Esophagus squamous epithelium (tissue), 5 donors: Measurements from ENCODE around the gene IL1A. TPM values are rescaled to one million over a fixed set of nuclear protein-coding genes. Genes with fewer than 3 reads are reported as not detected.

Experiments
- DNase-seq: peaks from one replicate; lab custom pipeline; 2025; lab: John Stamatoyannopoulos, UW
- H3K27ac ChIP-seq, 4 donors: fragments of 200-600 bp; sonication (generic); one replicate each; pipeline ENCODE4 v1.5.1; 2016 to 2019; ENCODE audit warnings: mild to moderate bottlenecking in 1 of 4
- H3K27me3 ChIP-seq, 4 donors: fragments of 200-600 bp; sonication (generic); 1 replicate in 3 of 4; 2 replicates in 1 of 4; pipeline versions ENCODE4 v1.5.1 to v1.6.0; 2017 to 2021; ENCODE audit warnings: antibody characterized with exemption in 1 of 4
- H3K36me3 ChIP-seq, 3 donors: fragments of 200-600 bp; sonication (generic); one replicate each; pipeline ENCODE4 v1.5.1; 2016 to 2019
- H3K4me1 ChIP-seq, 3 donors: fragments of 200-600 bp; sonication (generic); one replicate each; pipeline ENCODE4 v1.5.1; 2017 to 2019
- H3K4me3 ChIP-seq, 4 donors: fragments of 200-600 bp; sonication (generic); 1 replicate in 3 of 4; 2 replicates in 1 of 4; pipeline ENCODE4 v1.5.1; 2016 to 2019; ENCODE audit warnings: mild to moderate bottlenecking in 2 of 4, moderate library complexity in 1 of 4
- H3K9me3 ChIP-seq, 3 donors: fragments of 200-600 bp; sonication (generic); one replicate each; pipeline ENCODE4 v1.5.1; 2016 to 2019
- POLR2A ChIP-seq, 4 donors: fragments of 450-650 bp; IDR thresholded peaks; one replicate each; pipeline ENCODE4 v1.6.1; 2017; ENCODE audit warnings: antibody characterized with exemption in 4 of 4, mild to moderate bottlenecking in 4 of 4, moderate library complexity in 3 of 4
- WGBS, 2 donors: methylation state at CpG; one replicate each; pipeline ENCODE4 v1.1.5; 2018; 5-methylcytosine and 5-hydroxymethylcytosine counted together
- intact Hi-C: fragments of 100-400 bp; cut with DNase I; formaldehyde crosslinking; loops from one replicate; pipeline ENCODE4 v1.15.0; 2022
- total RNA-seq, 4 donors: library from RNA; depleted of rRNA; stranded (reverse); fragments of >200 nt; gene quantifications; one replicate each; pipeline ENCODE4 v1.1.0, GENCODE V29; 2016
- TF ChIP-seq, protein P1 (sequence below), 6 experiments: fragments of 450-650 bp in 4 of 6; fragments of 200-600 bp in 2 of 6; sonication (generic) in 2 of 6; IDR thresholded peaks; one replicate each; pipeline ENCODE4 v1.5.1; 2016 to 2019; ENCODE audit warnings: antibody characterized with exemption in 6 of 6, mild to moderate bottlenecking in 4 of 6, moderate library complexity in 4 of 6
- donor health status: DM: yes; HTN: yes; CAD: no.

Gene IL1A
- total RNA-seq, 4 donors from 2014 or later = 0.53 to 37.4 (median 4.3) TPM

DNA sequence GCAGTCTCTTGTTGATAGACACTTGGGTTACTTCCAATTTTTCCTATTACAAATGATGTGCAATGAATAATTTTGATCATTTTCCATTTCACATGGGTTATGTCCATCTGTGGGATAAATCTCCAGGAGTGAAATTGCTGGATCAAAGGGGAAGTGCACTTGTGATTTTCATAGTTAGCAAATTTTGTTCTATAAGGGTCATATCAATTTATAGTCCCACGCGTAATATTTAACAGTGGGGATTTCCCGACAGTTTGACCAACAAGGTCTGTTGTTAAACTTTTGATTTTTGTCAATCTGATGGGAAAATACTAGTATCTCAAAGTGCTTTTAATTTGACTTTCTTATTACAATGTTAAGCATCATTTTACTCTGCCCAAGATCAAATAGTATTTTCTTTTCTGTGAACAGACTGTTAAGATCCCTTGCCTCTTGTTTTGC is 44.0 kb upstream of the IL1A start:
- DNase-seq = no peak
- 85 to 94% methylated on average over 3 of the region's 3 CpGs for WGBS, 2 donors
- intact Hi-C loops = no loop called here

DNA sequence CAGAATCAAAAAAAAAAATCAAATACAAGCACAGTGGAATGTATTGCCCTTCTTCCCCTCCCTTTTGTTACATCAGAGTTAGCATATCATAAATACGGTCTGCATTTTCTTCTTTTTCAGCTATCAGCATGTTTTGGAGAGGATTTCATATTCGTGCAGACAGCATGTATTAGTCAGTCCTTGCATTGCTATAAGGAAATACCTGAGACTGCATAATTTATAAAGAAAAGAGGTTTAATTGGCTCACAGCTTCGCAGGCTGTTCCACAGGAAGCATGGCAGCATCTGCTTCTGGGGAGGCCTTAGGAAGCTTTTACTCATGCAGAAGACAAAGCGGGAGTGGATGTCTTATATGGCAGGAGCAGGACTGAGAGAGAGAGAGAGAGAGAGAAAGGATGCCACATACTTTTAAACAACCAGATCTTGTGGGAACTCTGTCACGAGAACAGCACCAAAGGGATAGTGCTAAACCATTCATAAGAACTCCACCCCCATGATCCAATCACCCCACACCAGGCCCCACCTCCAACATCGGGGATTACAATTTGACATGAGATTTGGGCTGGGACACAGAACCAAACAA is 43.4 kb upstream of the IL1A start:
- intact Hi-C loops = no loop called here
- H3K9me3 ChIP-seq = no peaks in the 10 kb centered on the region
- no peaks in the 10 kb centered on the region for H3K36me3 ChIP-seq
- TF ChIP-seq POLR2A (IDR thresholded peaks at IDR 0.05) = no peak
- TF ChIP-seq, protein P1, sequence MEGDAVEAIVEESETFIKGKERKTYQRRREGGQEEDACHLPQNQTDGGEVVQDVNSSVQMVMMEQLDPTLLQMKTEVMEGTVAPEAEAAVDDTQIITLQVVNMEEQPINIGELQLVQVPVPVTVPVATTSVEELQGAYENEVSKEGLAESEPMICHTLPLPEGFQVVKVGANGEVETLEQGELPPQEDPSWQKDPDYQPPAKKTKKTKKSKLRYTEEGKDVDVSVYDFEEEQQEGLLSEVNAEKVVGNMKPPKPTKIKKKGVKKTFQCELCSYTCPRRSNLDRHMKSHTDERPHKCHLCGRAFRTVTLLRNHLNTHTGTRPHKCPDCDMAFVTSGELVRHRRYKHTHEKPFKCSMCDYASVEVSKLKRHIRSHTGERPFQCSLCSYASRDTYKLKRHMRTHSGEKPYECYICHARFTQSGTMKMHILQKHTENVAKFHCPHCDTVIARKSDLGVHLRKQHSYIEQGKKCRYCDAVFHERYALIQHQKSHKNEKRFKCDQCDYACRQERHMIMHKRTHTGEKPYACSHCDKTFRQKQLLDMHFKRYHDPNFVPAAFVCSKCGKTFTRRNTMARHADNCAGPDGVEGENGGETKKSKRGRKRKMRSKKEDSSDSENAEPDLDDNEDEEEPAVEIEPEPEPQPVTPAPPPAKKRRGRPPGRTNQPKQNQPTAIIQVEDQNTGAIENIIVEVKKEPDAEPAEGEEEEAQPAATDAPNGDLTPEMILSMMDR (IDR thresholded peaks at IDR 0.05) = no peak
- DNase-seq = no peak
- H3K4me3 ChIP-seq = no peak overlapping the region
- no peaks in the 10 kb centered on the region for H3K27me3 ChIP-seq
- 71 to 72% methylated on average over 6 of the region's 6 CpGs for WGBS, 2 donors
- no peak overlapping the region for H3K27ac ChIP-seq
- H3K4me1 ChIP-seq = peaks cover 0 to 8% (median 4%) of the 10 kb centered on the region in 3 donors

More for the DNA sequence above, 44.0 kb upstream of the IL1A start:
- no peaks in the 10 kb centered on the region for H3K9me3 ChIP-seq
- peaks cover 0 to 11% (median 4%) of the 10 kb centered on the region in 3 donors for H3K4me1 ChIP-seq
- no peak for TF ChIP-seq POLR2A (IDR thresholded peaks at IDR 0.05)
- TF ChIP-seq, protein P1 (IDR thresholded peaks at IDR 0.05) = no peak
- H3K36me3 ChIP-seq = no peaks in the 10 kb centered on the region
- no peak overlapping the region for H3K27ac ChIP-seq
- no peaks in the 10 kb centered on the region for H3K27me3 ChIP-seq
- no peak overlapping the region for H3K4me3 ChIP-seq

DNA sequence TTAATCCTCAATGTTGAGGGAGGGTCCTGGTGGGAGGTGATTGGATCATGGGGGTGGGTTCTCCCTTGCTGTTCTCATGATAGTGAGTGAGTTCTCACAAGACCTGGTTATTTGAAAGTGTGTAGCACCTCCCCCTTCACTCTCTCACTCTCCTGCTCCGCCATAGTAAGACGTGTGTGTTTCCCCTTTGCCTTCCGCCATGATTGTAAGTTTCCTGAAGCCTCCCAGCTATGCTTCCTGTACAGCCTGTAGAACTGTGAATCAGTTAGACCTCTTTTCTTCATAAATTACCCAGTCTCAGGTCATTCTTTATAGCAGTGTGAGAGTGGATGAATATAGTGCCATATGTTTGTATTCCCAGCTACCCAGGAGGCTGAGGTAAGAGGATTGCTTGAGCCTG is 42.7 kb upstream of the IL1A start:
- no peak for TF ChIP-seq POLR2A (IDR thresholded peaks at IDR 0.05)
- TF ChIP-seq, protein P1 (IDR thresholded peaks at IDR 0.05) = no peak
- intact Hi-C loops = no loop called here
- Histone ChIP-seq H3K27ac (no peak overlapping the region), H3K36me3 (no peaks in the 10 kb centered on the region), H3K9me3 (no peaks in the 10 kb centered on the region), H3K4me1 (peaks cover 0 to 7% (median 4%) of the 10 kb centered on the region in 3 donors), H3K27me3 (no peaks in the 10 kb centered on the region), H3K4me3 (no peak overlapping the region)
- DNase-seq = no peak
- 82 to 92% methylated on average over 3 of the region's 3 CpGs for WGBS, 2 donors

DNA sequence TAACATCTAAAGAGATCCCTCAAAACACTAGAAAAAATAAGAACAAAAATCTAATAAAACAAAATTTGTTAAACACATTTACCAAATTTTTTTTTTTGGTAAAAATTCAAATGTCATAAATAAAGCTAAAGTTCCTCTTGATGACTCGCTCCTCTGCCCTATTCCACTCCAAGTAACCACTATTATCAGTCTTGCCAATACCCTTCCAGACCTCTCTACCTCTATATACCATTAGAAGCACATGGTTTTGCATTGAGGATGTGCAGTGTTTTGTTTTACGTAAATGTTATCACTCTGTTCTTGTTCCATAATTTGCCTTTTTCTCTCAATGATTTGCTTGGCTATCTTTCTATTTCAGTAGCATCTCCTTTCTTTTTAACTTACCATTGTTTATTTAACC is 41.4 kb upstream of the IL1A start:
- H3K36me3 ChIP-seq = no peaks in the 10 kb centered on the region
- H3K27ac ChIP-seq = no peak overlapping the region
- peaks cover 0 to 4% (median 0%) of the 10 kb centered on the region in 3 donors for H3K4me1 ChIP-seq
- no peaks in the 10 kb centered on the region for H3K9me3 ChIP-seq
- no peak for DNase-seq
- no peaks in the 10 kb centered on the region for H3K27me3 ChIP-seq
- H3K4me3 ChIP-seq = no peak overlapping the region
- intact Hi-C loops = no loop called here
- WGBS, 2 donors = 93 to 100% methylated on average over 2 of the region's 2 CpGs
- no peak for TF ChIP-seq POLR2A (IDR thresholded peaks at IDR 0.05)
- TF ChIP-seq, protein P1 (IDR thresholded peaks at IDR 0.05) = no peak

DNA sequence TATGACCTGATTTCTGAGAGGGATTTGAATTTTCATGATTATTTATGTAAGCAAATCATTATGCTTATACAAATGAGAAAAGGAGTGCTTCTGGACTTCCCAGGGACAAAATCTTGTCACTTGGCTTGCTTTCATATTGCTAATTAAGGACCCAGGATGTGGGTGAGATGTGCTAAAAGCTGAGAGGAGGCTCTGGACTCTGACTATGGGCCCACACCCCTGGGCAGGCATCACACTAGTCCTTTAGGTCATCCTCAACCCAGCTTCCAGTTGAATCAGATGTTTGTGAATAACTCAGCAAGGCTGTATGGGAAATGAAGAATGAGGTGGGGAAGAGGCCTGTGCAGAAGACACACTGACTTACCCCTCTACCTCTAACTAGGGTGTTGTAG is 40.4 kb upstream of the IL1A start:
- intact Hi-C loops = no loop called here
- H3K4me3 ChIP-seq = no peak overlapping the region
- H3K27ac ChIP-seq = no peak overlapping the region
- H3K36me3 ChIP-seq = no peaks in the 10 kb centered on the region
- DNase-seq = no peak
- TF ChIP-seq POLR2A (IDR thresholded peaks at IDR 0.05) = no peak
- TF ChIP-seq, protein P1 (IDR thresholded peaks at IDR 0.05) = no peak
- H3K4me1 ChIP-seq = peaks cover 0 to 4% (median 0%) of the 10 kb centered on the region in 3 donors
- H3K9me3 ChIP-seq = no peaks in the 10 kb centered on the region
- no peaks in the 10 kb centered on the region for H3K27me3 ChIP-seq
